ENCODE results near the gene MTM1.

Gene MTM1

GRCh38 chrX:150683112-150683511 is 114.7 kb downstream of the MTM1 start:
- DNase-seq (ENCODE audit: low read depth) = no peak
- no peak overlapping the region for H3K4me3 ChIP-seq (ENCODE audit: low read length)
- no peak for TF ChIP-seq CTCF (conservative IDR thresholded peaks at IDR 0.05; ENCODE audit: low read length)

- TF ChIP-seq CTCF (conservative IDR thresholded peaks at IDR 0.05; ENCODE audit: low read length) = peak; percentile 53
- H3K4me3 ChIP-seq (ENCODE audit: low read length) = no peak overlapping the region
- no peak for DNase-seq (ENCODE audit: low read depth)
These were observed 115.2 kb downstream of the MTM1 start for GRCh38 chrX:150683536-150684146.

- H3K4me3 ChIP-seq (ENCODE audit: low read length) = no peak overlapping the region
- peak; percentile 88 for DNase-seq (ENCODE audit: low read depth)
- TF ChIP-seq CTCF (conservative IDR thresholded peaks at IDR 0.05; ENCODE audit: low read length) = no peak
These were observed 120.6 kb downstream of the MTM1 start for GRCh38 chrX:150688911-150689451.

GRCh38 chrX:150690126-150690525 is 121.7 kb downstream of the MTM1 start:
- peak; percentile 93 for DNase-seq (ENCODE audit: low read depth)
- TF ChIP-seq CTCF (conservative IDR thresholded peaks at IDR 0.05; ENCODE audit: low read length) = no peak
- no peak overlapping the region for H3K4me3 ChIP-seq (ENCODE audit: low read length)

- no peak for DNase-seq (ENCODE audit: low read depth)
- no peak overlapping the region; the same call in 1 of the 2 replicates for H3K4me3 ChIP-seq (ENCODE audit: low read length)
- no peak for TF ChIP-seq CTCF (conservative IDR thresholded peaks at IDR 0.05; ENCODE audit: low read length)
These were observed 123.9 kb downstream of the MTM1 start for GRCh38 chrX:150692296-150692695.

GRCh38 chrX:150692831-150693724 is 124.7 kb downstream of the MTM1 start, which contains the start of gene MTMR1:
Gene MTMR1 (plus strand): TSS chrX:150693396. CDS start chrX:150693531, 135 bp downstream.
- no peak for DNase-seq (ENCODE audit: low read depth)
- H3K4me3 ChIP-seq (ENCODE audit: low read length) = peak within 1 kb of the TSS; percentile 65
- TF ChIP-seq CTCF (conservative IDR thresholded peaks at IDR 0.05; ENCODE audit: low read length) = no peak
